AG04450 (cell line): ENCODE results near the gene IL16. TPM values are rescaled to one million over a fixed set of nuclear protein-coding genes. Genes with fewer than 3 reads are reported as not detected.
A peak's percentile ranks its signal among the peaks of the same experiment; 100 is the strongest.

Source experiments
- CTCF ChIA-PET: fragments of 300-600, 350-600 bp; formaldehyde crosslinking; extraction: SDS; loops from one replicate; lab custom pipeline; 2022; ENCODE audit warnings: antibody characterized with exemption, inconsistent platforms; lab: Charles Lee
- POLR2A ChIA-PET: fragments of 350-600 bp; formaldehyde crosslinking; extraction: SDS; loops from one replicate; lab custom pipeline; 2021; ENCODE audit warnings: antibody characterized with exemption, inconsistent platforms; lab: Yijun Ruan, JAX
- DNase-seq: peaks from one replicate; pipeline ENCODE4 v3.0.0-alpha.2; 2011; ENCODE audit warnings: low read depth, low spot score
- H3K27ac ChIP-seq: one replicate; pipeline ENCODE4 v1.5.1; 2012; ENCODE audit warnings: low read depth, low read length, control low read depth
- H3K27me3 ChIP-seq: one replicate; pipeline ENCODE4 v1.6.0; 2012; ENCODE audit warnings: low read length; ENCODE audit not compliant: control insufficient read depth, insufficient read depth
- H3K4me3 ChIP-seq: 2 replicates; pipeline ENCODE4 v1.5.1; 2011; ENCODE audit warnings: mild to moderate bottlenecking, low read depth, low read length, control low read depth
- H3K9me3 ChIP-seq: 2 replicates; pipeline ENCODE4 v1.5.1; 2012; ENCODE audit warnings: low read length; ENCODE audit not compliant: control insufficient read depth, insufficient read depth
- polyA plus RNA-seq: library from polyadenylated mRNA; depleted of rRNA; stranded (reverse); fragments of >200 nt; gene quantifications from 2 replicates; pipeline ENCODE4 v1.2.3, GENCODE V29; 2011
- TF ChIP-seq, protein P1 (sequence below): IDR thresholded peaks from 2 replicates; pipeline ENCODE4 v1.5.1; 2011; ENCODE audit warnings: low read depth, low read length, control low read depth, inconsistent platforms

IL16 gene
- polyA plus RNA-seq, 1 experiment = 3.8 TPM

DNA sequence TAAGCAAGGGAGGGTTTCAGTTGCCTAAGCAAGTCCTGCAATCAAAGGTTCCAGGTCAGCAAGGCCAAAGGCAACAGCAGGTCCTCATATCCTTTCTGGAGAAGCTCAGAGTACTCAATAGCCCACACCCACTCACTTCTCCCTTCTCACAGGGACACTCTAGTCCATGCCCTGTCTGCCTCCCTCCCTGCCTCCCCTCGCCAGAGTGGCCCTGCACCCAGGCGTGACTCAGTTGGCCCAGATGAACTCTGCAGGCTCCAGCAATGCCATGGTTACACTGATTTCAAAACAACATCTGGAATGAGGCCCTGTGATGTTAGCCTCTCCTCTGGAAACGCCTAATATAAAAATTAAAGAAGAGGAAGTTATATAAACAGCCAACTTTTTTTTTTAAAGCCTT is 32.9 kb downstream of the IL16 start:
- no peak for DNase-seq
- no peak overlapping the region for H3K4me3 ChIP-seq
- no peaks in the 10 kb centered on the region for H3K27me3 ChIP-seq
- TF ChIP-seq, protein P1, sequence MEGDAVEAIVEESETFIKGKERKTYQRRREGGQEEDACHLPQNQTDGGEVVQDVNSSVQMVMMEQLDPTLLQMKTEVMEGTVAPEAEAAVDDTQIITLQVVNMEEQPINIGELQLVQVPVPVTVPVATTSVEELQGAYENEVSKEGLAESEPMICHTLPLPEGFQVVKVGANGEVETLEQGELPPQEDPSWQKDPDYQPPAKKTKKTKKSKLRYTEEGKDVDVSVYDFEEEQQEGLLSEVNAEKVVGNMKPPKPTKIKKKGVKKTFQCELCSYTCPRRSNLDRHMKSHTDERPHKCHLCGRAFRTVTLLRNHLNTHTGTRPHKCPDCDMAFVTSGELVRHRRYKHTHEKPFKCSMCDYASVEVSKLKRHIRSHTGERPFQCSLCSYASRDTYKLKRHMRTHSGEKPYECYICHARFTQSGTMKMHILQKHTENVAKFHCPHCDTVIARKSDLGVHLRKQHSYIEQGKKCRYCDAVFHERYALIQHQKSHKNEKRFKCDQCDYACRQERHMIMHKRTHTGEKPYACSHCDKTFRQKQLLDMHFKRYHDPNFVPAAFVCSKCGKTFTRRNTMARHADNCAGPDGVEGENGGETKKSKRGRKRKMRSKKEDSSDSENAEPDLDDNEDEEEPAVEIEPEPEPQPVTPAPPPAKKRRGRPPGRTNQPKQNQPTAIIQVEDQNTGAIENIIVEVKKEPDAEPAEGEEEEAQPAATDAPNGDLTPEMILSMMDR = no peak
- no peak overlapping the region for H3K27ac ChIP-seq
- ChIA-PET POLR2A (no interaction called here), CTCF (interaction anchor here (0.6 to 1.9 kb wide), 2 partner anchors 37 to 1301 kb away, joined by 4 to 6 read pairs; no protein-coding TSS in a partner anchor)
- no peaks in the 10 kb centered on the region for H3K9me3 ChIP-seq

DNA sequence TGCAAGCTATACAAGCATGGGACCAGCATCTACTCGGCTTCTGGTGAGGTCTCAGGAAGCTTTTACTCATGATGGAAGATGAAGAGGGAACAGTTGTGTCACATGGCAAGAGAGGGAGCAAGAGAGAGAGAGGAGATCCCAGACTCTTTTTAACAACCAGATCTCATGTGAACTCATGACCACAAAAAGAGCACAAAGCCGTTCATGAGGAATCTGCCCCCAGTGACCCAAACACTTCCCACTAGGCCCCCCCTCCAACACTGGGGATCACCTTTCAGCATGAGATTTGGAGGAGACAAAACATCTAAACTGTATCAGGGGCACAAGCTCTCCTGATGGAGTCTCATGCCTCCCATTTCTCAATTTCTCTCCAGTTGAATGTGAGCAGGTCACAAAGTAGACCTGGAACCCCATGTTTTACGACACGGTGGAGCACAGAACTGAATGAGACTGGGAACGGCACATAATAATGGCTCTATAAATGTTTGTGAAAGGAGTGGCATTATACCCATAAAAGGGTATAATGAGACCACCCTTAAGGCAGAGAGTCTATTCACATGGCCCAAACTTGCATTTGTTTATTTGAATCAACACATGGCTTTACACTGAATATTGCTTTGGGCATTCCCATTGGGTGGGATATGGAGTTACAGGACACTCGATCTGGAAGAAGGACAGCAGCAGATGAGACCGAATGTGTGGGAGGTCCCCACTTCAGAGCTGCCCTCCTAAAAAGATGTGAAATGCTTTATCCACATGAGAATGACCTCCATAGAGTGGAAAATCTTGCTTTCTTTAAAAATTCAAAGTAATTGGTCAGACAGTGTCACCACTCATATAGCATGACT is 38.8 kb downstream of the IL16 start:
- no peak for DNase-seq
- CTCF ChIA-PET = interaction anchor here (0.6 to 3.7 kb wide), 3 partner anchors 31 to 287 kb away, joined by 3 to 14 read pairs (median 4); no protein-coding TSS in a partner anchor
- TF ChIP-seq, protein P1 = no peak
- H3K4me3 ChIP-seq = no peak overlapping the region
- H3K27ac ChIP-seq = peak overlapping the region; percentile 83
- no peaks in the 10 kb centered on the region for H3K9me3 ChIP-seq
- H3K27me3 ChIP-seq = no peaks in the 10 kb centered on the region
- POLR2A ChIA-PET = interaction anchor here (0.5 kb wide), 1 partner anchor 47 kb away, joined by 5 read pairs; no protein-coding TSS in a partner anchor

DNA sequence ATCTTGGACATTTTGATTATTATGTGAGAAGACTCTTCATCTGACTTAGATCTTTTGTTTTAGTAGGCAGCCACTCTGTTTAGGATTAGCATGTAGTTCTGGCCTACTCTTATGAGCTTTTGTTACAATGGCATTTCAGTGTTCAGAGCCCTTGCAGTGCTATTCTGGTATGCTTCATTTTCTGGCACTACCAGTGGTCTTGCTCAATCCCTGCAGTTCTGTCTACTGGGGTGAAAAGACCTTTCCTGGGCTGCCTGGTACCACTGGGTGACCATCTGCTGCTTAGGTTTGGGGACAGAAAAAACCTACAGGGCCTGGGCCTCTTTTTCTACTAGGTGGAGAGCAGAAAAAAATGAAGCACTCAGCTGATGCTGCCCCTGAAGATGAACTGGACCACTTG is 42.5 kb downstream of the IL16 start:
- peak; percentile 21 for DNase-seq
- TF ChIP-seq, protein P1 = no peak
- Histone ChIP-seq H3K27ac (no peak overlapping the region), H3K27me3 (no peaks in the 10 kb centered on the region), H3K9me3 (peaks cover 3% of the 10 kb centered on the region; the same call in 1 of the 2 replicates), H3K4me3 (no peak overlapping the region)
- ChIA-PET POLR2A (no interaction called here), CTCF (no interaction called here)

DNA sequence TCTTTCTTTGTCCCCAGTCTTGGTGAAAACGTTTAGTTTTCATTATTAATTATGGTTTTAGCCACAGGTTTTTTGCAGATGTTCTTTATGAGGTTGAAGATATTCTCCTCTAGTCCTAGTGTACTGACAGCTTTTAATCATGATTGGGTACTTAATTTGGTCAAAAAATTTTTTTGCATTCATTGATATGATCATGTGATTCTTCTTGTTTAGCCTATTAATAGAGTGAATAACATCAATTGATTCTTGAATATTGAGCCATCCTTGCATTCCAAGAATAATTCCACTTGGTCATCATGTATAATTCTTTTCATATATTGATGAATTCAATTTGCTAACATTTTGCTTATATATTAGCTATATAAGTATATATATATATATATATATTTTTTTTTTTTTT is 46.1 kb downstream of the IL16 start:
- H3K27me3 ChIP-seq = no peaks in the 10 kb centered on the region
- DNase-seq = no peak
- ChIA-PET CTCF (interaction anchor here (1.4 to 4.3 kb wide), 2 partner anchors 23 to 87 kb away, joined by 3 to 39 read pairs; no protein-coding TSS in a partner anchor), POLR2A (no interaction called here)
- TF ChIP-seq, protein P1 = no peak
- no peak overlapping the region for H3K27ac ChIP-seq
- H3K9me3 ChIP-seq = peaks cover 3% of the 10 kb centered on the region; the same call in 1 of the 2 replicates
- no peak overlapping the region for H3K4me3 ChIP-seq

DNA sequence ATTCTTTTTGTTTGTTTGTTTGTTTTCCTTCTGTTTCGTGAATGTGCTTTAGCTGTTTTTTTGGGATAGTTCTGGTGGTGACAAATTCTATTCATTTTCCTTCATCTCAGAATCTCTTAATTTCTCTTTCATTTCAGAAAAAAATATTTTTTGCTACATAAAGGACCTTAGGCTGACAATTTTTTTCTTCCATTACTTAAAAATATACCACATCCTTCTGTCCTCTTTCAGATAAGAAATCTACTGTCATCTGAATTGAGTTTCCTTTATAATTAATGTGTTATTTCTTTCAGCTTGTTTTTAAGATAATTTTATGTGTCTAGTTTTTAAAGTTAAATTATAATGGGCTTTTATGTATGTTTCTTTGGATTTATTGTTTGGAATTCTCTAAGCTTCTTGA is 47.6 kb downstream of the IL16 start:
- CTCF ChIA-PET = interaction anchor here (0.6 to 4.3 kb wide), 4 partner anchors 22 to 230 kb away, joined by 3 to 39 read pairs (median 4); no protein-coding TSS in a partner anchor

More for the DNA sequence above, 47.6 kb downstream of the IL16 start:
- H3K9me3 ChIP-seq = peaks cover 3% of the 10 kb centered on the region; the same call in 1 of the 2 replicates
- no peak for DNase-seq
- no peak overlapping the region for H3K4me3 ChIP-seq
- TF ChIP-seq, protein P1 = no peak
- POLR2A ChIA-PET = no interaction called here
- H3K27me3 ChIP-seq = no peaks in the 10 kb centered on the region
- H3K27ac ChIP-seq = no peak overlapping the region
